ENCODE measurements around the gene C2orf74. TPM values are rescaled to one million over a fixed set of nuclear protein-coding genes. Genes with fewer than 3 reads are reported as not detected.
"Not testable (repeated sequence)": the region's sequence is repeated elsewhere in the genome, so short reads cannot be mapped to it uniquely, and the experiment has no call there.

C2orf74 gene
- total and polyA plus RNA-seq, 2 donors from 2014 or later, result 23.6 to 47.6 TPM

GRCh38 chr2:61187085-61187484 is 25.1 kb downstream of the C2orf74 start:
- Histone ChIP-seq H3K9me3 (ENCODE audit: control insufficient read depth in 2 of 3, insufficient read depth in 1 of 3, low read length in 3 of 3) (no peaks in the 10 kb centered on the region), H3K36me3 (ENCODE audit: control insufficient read depth in 2 of 3, insufficient read depth in 3 of 3, low read length in 3 of 3) (peaks cover 21 to 70% (median 39%) of the 10 kb centered on the region in 3 donors), H3K27me3 (ENCODE audit: control insufficient read depth, insufficient read depth, low read length) (no peaks in the 10 kb centered on the region), H3K27ac (ENCODE audit: low read depth in 2 of 2, low read length in 2 of 2) (no peak overlapping the region), H3K9ac (ENCODE audit: low read length in 3 of 3) (no peak overlapping the region), H3K4me1 (ENCODE audit: control insufficient read depth in 2 of 3, insufficient read depth in 2 of 3, low read depth in 1 of 3, low read length in 3 of 3) (peaks cover 0 to 4% (median 0%) of the 10 kb centered on the region in 3 donors), H3K4me3 (ENCODE audit: low read length in 3 of 3) (no peak overlapping the region)
- no peak for DNase-seq
- no peak for TF ChIP-seq CTCF (IDR thresholded peaks at IDR 0.05; ENCODE audit: borderline replicate concordance, extremely low read depth, insufficient read depth)
- FAIRE-seq, result no peak
- intact Hi-C loops (cut with DNase I), result no loop called here

GRCh38 chr2:61193670-61194561 is 31.9 kb downstream of the C2orf74 start:
- H3K36me3 ChIP-seq (ENCODE audit: control insufficient read depth in 2 of 3, insufficient read depth in 3 of 3, low read length in 3 of 3), result peaks cover 0 to 21% (median 10%) of the 10 kb centered on the region in 3 donors
- FAIRE-seq (no peak), DNase-seq (no peak)
- no peak overlapping the region for H3K4me3 ChIP-seq (ENCODE audit: low read length in 3 of 3)
- intact Hi-C loops (cut with DNase I), result no loop called here
- no peak for TF ChIP-seq CTCF (IDR thresholded peaks at IDR 0.05; ENCODE audit: borderline replicate concordance, extremely low read depth, insufficient read depth)
- H3K9me3 ChIP-seq (ENCODE audit: control insufficient read depth in 2 of 3, insufficient read depth in 1 of 3, low read length in 3 of 3), result no peaks in the 10 kb centered on the region
- H3K27me3 ChIP-seq (ENCODE audit: control insufficient read depth, insufficient read depth, low read length), result no peaks in the 10 kb centered on the region
- no peak overlapping the region for H3K27ac ChIP-seq (ENCODE audit: low read depth in 2 of 2, low read length in 2 of 2)
- H3K9ac ChIP-seq (ENCODE audit: low read length in 3 of 3), result no peak overlapping the region
- H3K4me1 ChIP-seq (ENCODE audit: control insufficient read depth in 2 of 3, insufficient read depth in 2 of 3, low read depth in 1 of 3, low read length in 3 of 3), result no peaks in the 10 kb centered on the region

GRCh38 chr2:61194646-61195045 is 32.7 kb downstream of the C2orf74 start:
- DNase-seq; intact Hi-C loops (cut with DNase I): not testable (repeated sequence)

GRCh38 chr2:61196671-61197070 is 34.7 kb downstream of the C2orf74 start:
- Histone ChIP-seq H3K4me1 (ENCODE audit: control insufficient read depth in 2 of 3, insufficient read depth in 2 of 3, low read depth in 1 of 3, low read length in 3 of 3) (no peaks in the 10 kb centered on the region), H3K9me3 (ENCODE audit: control insufficient read depth in 2 of 3, insufficient read depth in 1 of 3, low read length in 3 of 3) (no peaks in the 10 kb centered on the region), H3K9ac (ENCODE audit: low read length in 3 of 3) (no peak overlapping the region), H3K27me3 (ENCODE audit: control insufficient read depth, insufficient read depth, low read length) (no peaks in the 10 kb centered on the region), H3K36me3 (ENCODE audit: control insufficient read depth in 2 of 3, insufficient read depth in 3 of 3, low read length in 3 of 3) (peaks cover 0 to 10% (median 6%) of the 10 kb centered on the region in 3 donors), H3K27ac (ENCODE audit: low read depth in 2 of 2, low read length in 2 of 2) (no peak overlapping the region), H3K4me3 (ENCODE audit: low read length in 3 of 3) (no peak overlapping the region)
- TF ChIP-seq CTCF (IDR thresholded peaks at IDR 0.05; ENCODE audit: borderline replicate concordance, extremely low read depth, insufficient read depth), result no peak
- FAIRE-seq, result no peak
- no peak for DNase-seq
- intact Hi-C loops (cut with DNase I), result no loop called here

More at GRCh38 chr2:61194646-61195045, 32.7 kb downstream of the C2orf74 start:
- H3K9ac ChIP-seq (ENCODE audit: low read length in 3 of 3); H3K4me1 ChIP-seq (ENCODE audit: control insufficient read depth in 2 of 3, insufficient read depth in 2 of 3, low read depth in 1 of 3, low read length in 3 of 3); H3K4me3 ChIP-seq (ENCODE audit: low read length in 3 of 3); H3K27me3 ChIP-seq (ENCODE audit: control insufficient read depth, insufficient read depth, low read length); H3K27ac ChIP-seq (ENCODE audit: low read depth in 2 of 2, low read length in 2 of 2); FAIRE-seq; H3K9me3 ChIP-seq (ENCODE audit: control insufficient read depth in 2 of 3, insufficient read depth in 1 of 3, low read length in 3 of 3): not testable (repeated sequence)
- peaks cover 0 to 19% (median 10%) of the 10 kb centered on the region in 3 donors for H3K36me3 ChIP-seq (ENCODE audit: control insufficient read depth in 2 of 3, insufficient read depth in 3 of 3, low read length in 3 of 3)

Measured in kidney (tissue), 14 donors.